DMS 273 (cell line): Measurements from ENCODE around the gene HLA-F.

Source experiments
- DNase-seq: peaks from one replicate; lab custom pipeline; 2025; ENCODE audit not compliant: unreplicated experiment; lab: John Stamatoyannopoulos, UW

HLA-F gene

GRCh38 chr6:29742127-29742526 lies 18.9 kb downstream of the HLA-F start:
- no peak for DNase-seq

DNA sequence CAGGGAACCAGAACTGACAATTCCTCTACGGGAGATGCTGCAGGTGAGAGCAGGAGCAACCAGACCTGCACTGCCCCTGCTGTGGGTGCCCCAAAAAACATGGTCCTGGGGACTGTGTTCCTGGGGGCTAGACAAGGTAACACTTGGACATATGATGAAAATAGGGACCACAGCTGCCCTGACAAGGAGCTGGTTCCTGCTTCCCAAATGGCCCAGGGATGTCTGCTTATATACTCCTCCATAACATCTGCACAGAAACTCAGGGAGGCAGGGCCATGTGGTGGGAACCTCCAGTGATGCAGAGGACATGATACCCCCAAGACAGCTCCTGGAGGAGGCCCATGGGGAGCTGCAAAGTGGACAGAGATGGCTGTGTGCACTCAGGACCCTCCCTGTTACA lies 19.8 kb downstream of the HLA-F start:
- no peak for DNase-seq

- no peak for DNase-seq
Measured at GRCh38 chr6:29743568-29743967, 20.3 kb downstream of the HLA-F start.

DNA sequence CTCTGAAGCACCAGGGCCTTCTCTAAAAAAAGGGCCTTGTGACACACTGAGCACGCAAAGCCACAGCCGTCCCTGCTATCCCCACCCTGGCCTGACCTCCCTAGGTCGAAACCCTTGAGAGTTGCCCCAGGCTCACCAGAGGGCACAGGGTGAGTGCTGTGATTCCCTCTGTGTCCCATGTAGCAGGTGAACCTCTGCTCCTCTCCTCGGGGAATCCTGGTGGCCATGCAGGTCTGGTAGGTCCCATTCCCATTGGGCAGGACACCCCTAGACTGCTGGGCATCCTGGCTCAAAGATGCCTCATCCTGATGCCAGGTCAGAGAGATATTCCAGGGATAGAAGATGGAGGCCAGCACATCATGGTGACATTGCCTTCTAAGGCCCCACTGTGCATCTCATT lies 20.9 kb downstream of the HLA-F start:
- DNase-seq, result no peak

DNA sequence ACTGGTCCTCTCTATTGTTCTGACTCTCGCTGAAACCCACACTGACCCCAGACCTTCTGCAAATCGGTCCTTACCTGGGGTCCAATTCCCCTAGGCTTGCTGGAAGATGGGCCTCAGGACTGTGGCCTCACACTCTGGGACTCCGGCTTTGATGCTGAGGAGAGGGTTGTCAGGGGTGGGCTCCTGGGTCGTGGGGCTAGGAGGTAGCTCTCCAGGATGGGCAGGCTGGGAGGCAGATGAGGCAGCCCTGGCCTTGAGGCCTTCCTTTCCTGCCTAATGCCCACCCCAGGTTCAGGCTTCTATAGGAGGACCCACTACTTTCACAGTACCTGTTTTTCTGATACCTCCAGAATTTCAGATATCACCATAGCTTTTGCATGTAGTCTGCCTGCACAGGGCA lies 21.4 kb downstream of the HLA-F start:
- DNase-seq, result no peak

DNA sequence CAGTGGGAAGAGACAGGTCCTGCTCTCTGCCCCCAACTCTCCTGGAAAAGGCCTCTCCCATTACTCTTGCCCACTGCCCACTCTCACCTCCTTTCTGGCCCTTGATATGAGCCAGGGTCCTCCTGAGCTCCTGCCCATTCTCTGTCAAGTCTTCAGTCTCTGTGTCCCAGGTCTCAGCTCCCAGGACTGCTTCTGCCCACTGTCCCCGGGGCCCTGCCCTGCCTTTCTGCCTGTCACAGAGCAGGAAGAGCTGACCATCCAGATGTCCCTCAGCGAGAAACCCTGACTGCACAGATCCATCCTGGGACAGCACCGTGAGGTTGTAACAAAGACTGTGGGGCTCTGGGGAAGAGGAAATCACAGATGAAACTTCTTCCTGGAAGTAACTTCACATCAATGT lies 22.2 kb downstream of the HLA-F start:
- DNase-seq, result no peak

DNA sequence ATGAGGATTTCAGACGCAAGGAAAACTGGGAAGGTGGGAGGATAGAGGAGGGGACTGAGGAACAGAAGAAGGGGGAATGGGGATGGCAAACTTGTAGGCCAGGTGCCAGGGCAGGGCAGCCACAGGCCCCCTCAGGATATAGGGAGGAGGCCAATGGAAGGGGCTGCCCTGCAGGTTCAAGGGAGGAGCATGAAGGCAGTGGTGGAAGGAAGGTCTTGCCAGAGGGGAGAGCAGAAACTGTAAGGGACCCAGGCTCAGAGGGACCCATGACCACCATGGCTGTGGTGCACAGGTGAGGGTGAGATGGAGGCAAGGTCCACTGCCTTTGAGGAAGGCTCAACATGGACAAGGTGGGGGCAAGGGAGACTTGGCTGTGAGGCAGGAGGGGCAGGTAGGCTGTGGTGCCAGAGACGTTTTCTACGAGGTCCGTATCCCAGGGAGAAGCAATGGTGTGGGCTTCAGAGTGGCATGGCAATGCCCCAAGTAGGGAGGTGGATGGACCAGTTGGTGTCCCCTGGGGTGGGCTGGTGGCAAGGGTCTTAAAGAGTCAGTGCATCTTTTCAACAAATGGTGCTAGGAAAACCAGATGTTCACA lies 22.7 kb downstream of the HLA-F start:
- no peak for DNase-seq

DNA sequence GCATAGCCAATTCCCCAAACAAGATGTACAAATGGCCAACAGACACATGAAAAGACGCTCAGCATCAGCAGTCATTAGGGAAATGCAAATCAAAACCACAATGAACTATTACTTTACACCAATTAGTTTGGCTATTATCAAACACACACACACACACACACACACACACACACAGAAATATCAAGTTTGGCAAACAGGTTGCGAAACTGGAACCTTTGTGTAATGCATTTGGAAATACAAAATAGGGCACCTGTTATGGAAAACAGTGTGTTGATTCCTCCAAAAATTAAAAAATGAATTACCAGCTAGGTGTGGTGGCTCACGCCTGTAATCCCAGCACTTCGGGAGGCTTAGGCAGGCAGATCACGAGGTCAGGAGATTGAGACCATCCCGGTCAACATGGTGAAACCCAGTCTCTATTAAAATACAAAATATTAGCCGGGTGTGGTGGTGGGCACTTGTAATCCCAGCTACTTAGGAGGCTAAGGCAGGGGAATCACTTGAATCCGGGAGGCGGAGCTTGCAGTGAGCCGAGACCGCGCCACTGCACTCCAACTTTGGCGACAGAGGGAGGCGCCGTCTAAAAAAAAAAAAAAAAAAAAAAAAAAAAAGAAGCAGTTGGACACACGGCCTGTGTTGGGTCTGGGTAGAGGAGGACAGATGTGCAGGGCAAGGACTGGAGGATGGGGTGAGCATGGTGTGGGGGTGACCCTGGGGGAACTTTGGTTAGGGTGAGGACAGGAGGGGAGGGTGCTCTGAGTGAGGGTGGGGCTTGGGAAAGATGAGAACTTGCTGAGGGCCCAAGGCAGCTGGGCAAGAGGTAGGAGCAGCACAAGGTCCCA lies 23.8 kb downstream of the HLA-F start:
- DNase-seq, result no peak

DNA sequence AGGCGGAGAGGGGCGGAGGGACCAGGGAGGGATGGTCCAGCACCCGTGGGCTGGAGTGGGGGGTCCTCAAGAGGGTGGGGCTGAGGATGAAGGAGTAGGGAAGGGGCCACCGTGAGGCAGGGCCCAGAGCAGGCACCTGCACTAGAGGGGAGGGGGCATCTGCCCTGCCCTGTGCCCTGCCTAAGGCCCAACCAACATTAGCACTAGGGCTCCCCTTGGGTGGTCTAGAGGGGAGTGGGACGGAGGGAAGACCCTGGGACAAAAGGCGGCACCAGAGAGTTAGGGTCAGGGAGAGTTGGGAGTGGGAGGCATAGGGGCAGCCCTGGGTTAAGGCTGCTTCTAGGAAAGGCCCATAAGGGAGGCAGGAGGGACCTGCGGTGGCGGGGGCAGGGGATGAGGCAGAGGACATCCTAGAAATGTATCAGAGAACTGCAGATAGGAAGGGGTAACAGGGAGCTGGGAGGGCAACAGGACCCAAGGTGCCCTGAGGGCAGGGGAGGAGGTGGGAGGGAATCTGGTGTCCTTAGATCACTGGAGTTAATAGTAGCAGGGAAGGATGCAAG lies 24.5 kb downstream of the HLA-F start:
- no peak for DNase-seq

DNA sequence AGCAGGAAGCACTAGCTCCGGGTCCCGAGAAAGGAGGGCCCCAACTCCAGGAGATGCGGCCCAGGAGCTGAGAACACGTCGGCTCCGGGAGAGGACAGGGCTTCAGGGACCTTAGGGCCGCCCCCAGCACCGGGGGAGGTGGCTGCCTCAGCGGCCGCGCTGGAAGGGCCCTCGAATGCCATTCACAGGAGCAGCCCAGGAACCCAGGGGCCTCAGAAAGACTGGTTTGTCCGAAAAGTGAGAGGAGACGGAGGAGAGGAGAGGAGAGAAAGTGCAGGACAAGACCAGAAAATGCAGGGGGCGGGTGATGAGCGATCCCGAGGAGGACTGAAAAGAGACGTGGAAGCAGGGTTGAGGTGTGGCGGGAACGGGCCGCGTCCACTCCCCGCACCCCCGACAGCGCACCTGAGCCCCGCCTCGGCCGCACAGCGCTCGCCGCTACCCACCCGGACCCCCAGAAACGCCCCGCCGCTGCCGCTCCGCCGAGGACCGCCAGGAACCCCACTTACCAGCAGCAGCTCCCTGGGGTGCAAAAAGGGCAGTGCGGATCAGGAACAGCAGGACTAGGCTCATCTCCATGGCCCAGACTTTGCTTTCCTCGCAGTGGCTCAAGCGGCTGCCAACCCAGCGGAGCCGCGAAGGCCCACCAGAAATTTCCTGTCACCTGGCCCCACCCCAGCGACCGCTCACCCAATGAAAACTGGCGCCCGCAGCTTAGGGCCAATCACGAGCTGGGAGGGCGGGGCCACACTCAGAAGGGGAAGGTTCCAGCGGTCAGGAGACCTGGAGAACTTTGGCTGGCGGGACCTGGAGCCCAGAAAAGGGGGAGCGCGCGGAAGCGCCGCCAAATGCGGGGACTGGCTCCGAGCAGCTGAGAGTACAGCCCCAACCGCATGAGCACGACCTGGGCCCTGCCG lies 25.4 kb downstream of the HLA-F start:
- DNase-seq, result peak; percentile 97

- DNase-seq, result peak; percentile 68
Measured at GRCh38 chr6:29749308-29749662, 26.1 kb downstream of the HLA-F start.

DNA sequence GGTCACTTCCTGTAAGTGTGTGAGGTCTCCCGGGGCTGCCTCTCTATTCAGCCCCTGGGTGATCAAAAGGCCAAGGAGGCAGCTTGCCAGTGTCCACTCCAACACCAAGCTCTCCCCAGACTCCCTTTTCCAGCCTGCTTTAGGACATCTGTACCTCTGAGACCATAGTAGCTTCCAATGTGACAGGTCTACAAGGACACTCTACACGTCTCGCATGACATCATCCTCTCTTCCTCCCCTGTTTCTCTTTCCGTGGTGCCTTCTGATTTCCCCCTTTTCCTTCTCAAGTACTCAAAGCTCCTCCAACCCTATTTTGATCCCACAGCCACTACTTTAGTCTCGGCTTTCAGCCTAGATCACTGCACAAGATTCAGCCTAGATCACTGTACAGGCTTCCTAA lies 26.4 kb downstream of the HLA-F start:
- DNase-seq, result peak; percentile 34

- no peak for DNase-seq
Measured at GRCh38 chr6:29750709-29751108, 27.5 kb downstream of the HLA-F start.

DNA sequence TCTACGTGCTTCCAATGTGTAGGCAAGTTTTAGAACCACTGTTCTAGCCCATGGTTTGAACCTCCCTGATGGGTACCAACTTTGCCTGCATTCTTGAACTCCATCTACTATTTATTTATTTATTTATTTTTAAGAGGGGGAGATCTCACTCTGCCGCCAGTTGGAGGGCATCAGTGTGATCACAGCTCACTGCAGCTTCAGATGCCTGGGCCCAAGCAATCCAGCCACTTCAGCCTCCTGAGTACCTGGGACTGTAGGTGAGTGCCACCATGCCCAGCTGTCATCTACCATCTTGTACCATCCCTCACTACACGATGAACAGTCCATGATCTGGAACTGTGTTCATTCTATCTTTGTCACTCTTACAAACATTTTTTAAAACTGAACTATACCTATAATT lies 28.2 kb downstream of the HLA-F start:
- DNase-seq, result no peak

DNA sequence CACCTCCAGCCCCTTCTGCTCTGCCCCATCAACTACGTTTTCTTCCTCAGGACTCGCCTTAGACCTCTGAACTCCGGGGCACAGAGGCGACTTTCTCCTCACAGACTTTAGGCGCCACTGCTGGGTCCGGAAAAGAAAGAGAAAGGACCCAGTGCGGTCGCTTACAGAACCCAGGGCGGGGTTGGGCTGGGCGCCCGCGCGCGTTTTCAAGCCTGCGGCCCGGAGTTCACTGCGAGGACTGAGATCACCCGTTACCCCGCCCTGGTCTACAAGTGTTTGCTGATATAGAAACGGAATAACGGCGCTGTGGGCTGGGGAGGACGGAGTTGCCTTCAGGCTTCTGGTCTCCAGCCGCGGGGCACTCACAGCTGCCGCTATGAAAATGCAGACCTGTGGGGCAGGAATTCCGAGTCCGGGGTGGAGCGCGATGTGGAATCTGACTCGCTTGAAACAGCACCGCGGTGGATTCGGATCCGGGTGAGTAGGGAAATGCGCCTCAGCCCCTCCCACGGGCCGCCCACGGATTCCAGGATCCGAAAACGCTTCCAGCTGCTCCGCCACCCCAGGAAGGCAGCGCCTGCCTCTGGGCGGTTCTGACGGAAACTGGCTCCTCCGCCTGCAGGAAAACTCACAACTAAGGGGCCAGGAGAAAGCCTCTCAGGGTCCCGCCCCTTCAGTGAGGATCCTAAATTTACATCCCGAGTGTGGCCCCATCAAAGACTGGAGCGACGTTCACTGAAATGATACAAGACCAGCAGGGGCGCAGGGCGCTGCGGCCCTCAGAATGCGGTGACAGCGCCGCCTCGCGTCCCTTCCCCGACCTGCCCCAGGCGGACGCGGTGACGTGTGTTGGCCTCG lies 29.4 kb downstream of the HLA-F start:
- DNase-seq, result peak; percentile 98

- DNase-seq, result no peak
Measured at GRCh38 chr6:29753309-29753644, 30.0 kb downstream of the HLA-F start.

DNA sequence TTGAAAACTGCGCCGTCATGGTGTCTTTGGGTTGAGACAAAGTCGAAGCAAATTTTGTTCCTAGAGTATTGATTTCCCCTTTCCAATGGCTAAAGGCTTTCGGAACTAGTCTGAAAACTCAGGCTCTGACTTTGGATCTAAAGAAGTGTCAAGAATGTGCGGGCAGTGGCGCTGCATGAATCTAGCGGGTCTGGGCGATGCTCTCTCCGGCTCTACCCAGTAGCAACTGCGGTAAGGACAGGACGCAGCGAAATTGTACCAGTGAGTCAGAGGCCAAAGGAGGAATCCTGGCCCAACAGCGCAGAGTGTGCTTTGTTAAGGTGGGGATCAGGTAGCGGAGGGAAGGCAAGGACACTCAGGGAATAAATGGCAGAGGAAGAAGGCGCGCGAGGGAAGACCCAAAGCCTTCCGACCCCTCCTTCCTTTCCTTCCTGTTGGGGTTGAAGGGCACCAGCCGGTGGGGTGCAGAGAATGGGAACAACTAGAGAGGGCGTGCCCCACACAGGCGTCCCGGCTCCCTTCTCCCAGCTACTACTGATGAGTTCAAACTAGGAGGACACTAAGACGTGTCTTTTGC lies 32.1 kb downstream of the HLA-F start:
- no peak for DNase-seq

DNA sequence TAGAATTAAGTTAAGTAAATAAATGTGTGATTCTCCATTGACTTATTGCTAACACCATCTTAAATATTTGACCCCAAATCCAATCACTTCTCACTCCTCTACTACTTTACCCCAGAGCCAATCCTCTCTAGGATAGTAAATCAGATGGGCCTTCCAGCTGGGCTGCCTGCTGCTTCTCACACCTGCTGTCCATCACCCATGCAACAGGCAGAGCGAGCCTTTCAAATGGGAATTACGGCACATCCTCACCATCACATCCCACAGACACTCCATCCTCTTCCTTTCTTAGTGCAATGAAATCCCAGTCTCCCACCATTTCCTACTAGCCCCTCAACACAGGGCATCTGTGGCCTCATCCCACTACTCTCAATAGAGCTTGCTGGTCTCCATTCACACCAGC lies 34.0 kb downstream of the HLA-F start:
- no peak for DNase-seq

DNA sequence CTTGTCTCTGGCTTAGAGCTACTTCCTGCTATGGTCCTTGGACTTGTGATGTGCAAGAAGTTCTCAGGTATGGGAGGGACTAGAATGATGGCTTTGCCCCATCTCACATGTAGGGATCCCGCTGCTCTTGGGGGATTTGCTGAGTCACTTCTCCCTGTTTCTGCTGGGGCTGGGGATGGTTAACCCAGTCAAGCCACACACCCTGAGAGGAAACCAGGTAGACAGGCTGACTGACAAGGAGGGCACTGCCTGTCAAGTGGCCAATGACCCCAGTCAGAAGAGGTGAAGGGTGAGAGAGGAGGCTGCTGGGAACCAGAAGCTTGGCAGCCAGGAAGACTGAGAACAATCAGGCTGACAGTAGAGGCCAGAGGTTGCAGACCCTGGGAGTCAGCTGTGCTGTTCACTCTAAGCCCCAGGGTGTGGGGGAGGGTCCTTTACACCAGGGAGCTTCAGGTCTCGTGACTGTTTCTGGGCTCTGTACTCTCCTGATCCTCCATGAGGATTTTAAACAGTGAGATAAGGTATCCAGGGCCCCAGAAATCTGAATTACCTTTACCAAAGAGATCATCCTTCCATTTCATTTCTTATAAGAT lies 34.6 kb downstream of the HLA-F start:
- DNase-seq, result no peak

DNA sequence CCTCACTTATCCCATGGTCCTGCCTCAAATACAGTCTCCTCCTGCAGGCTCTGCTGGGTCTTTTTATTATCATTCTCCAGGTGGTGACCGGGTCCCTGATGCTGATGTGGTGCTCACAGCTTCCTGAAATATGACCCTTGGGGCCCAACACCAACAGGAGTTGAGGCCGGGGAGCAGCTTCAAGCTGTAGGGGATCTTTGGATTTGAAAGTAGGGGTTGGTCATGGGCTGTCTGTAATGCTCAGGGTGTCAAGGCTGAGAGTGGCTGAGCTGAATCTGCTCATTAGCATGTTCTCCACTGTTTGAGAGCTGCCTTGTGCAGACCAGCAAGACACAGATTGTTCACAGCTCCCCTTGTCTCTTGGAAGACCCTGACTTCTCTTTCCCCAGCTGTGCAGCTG lies 35.5 kb downstream of the HLA-F start:
- DNase-seq, result no peak
